ENCODE results near the gene CASQ1.

CASQ1 gene

GRCh38 chr1:160211046-160211790 is 20.8 kb downstream of the CASQ1 start:
- no peak for ATAC-seq
- no peak for TF ChIP-seq RARB (CRISPR knock-in tag; IDR thresholded peaks at IDR 0.05)
- no peak for TF ChIP-seq TCF4 (CRISPR knock-in tag; IDR thresholded peaks at IDR 0.05; ENCODE audit: borderline replicate concordance)
- no peak for TF ChIP-seq PPARA (CRISPR knock-in tag; IDR thresholded peaks at IDR 0.05; ENCODE audit: borderline replicate concordance)
- TF ChIP-seq TOX (CRISPR knock-in tag; IDR thresholded peaks at IDR 0.05; ENCODE audit: borderline replicate concordance): no peak
- no peak for TF ChIP-seq POU6F1 (CRISPR knock-in tag; IDR thresholded peaks at IDR 0.05; ENCODE audit: borderline replicate concordance, low read depth)
- TF ChIP-seq ARNTL (CRISPR knock-in tag; IDR thresholded peaks at IDR 0.05; ENCODE audit: borderline replicate concordance, low read depth): no peak
- TF ChIP-seq ESRRG (CRISPR knock-in tag; IDR thresholded peaks at IDR 0.05): no peak

GRCh38 chr1:160214481-160215140 is 24.2 kb downstream of the CASQ1 start:
- no peak for TF ChIP-seq ISL1 (CRISPR knock-in tag; IDR thresholded peaks at IDR 0.05)
- no peak for TF ChIP-seq POU6F1 (CRISPR knock-in tag; IDR thresholded peaks at IDR 0.05; ENCODE audit: borderline replicate concordance, low read depth)
- TF ChIP-seq ZNF70 (CRISPR knock-in tag; IDR thresholded peaks at IDR 0.05): no peak
- TF ChIP-seq ZC3H10 (CRISPR knock-in tag; IDR thresholded peaks at IDR 0.05): no peak
- TF ChIP-seq ZFP30 (CRISPR knock-in tag; IDR thresholded peaks at IDR 0.05): no peak
- no peak for TF ChIP-seq RARB (CRISPR knock-in tag; IDR thresholded peaks at IDR 0.05)
- no peak for TF ChIP-seq PPARA (CRISPR knock-in tag; IDR thresholded peaks at IDR 0.05; ENCODE audit: borderline replicate concordance)
- no peak for ATAC-seq

GRCh38 chr1:160216301-160216700 is 25.9 kb downstream of the CASQ1 start:
- ATAC-seq: no peak
- no peak for TF ChIP-seq TCF4 (CRISPR knock-in tag; IDR thresholded peaks at IDR 0.05; ENCODE audit: borderline replicate concordance)
- no peak for TF ChIP-seq PPARA (CRISPR knock-in tag; IDR thresholded peaks at IDR 0.05; ENCODE audit: borderline replicate concordance)
- no peak for TF ChIP-seq SNAI2 (CRISPR knock-in tag; IDR thresholded peaks at IDR 0.05)
- no peak for TF ChIP-seq TOX (CRISPR knock-in tag; IDR thresholded peaks at IDR 0.05; ENCODE audit: borderline replicate concordance)
- no peak for TF ChIP-seq OSR1 (CRISPR knock-in tag; IDR thresholded peaks at IDR 0.05)
- TF ChIP-seq ZFP30 (CRISPR knock-in tag; IDR thresholded peaks at IDR 0.05): no peak
- TF ChIP-seq CREB5 (CRISPR knock-in tag; IDR thresholded peaks at IDR 0.05; ENCODE audit: low read depth): no peak
- TF ChIP-seq BACH2 (CRISPR knock-in tag; IDR thresholded peaks at IDR 0.05; ENCODE audit: borderline replicate concordance): no peak
- TF ChIP-seq CSDC2 (CRISPR knock-in tag; IDR thresholded peaks at IDR 0.05): no peak
- no peak for TF ChIP-seq ZFP3 (CRISPR knock-in tag; IDR thresholded peaks at IDR 0.05)
- TF ChIP-seq ZNF565 (CRISPR knock-in tag; conservative IDR thresholded peaks at IDR 0.05; ENCODE audit: low read depth): no peak
- TF ChIP-seq ZNF70 (CRISPR knock-in tag; IDR thresholded peaks at IDR 0.05): no peak
- TF ChIP-seq ARNTL (CRISPR knock-in tag; IDR thresholded peaks at IDR 0.05; ENCODE audit: borderline replicate concordance, low read depth): no peak
- TF ChIP-seq ZNF8 (CRISPR knock-in tag; IDR thresholded peaks at IDR 0.05): no peak
- TF ChIP-seq TSHZ2 (CRISPR knock-in tag; IDR thresholded peaks at IDR 0.05): no peak
- TF ChIP-seq ISL1 (CRISPR knock-in tag; IDR thresholded peaks at IDR 0.05): no peak
- TF ChIP-seq POU6F1 (CRISPR knock-in tag; IDR thresholded peaks at IDR 0.05; ENCODE audit: borderline replicate concordance, low read depth): no peak
- TF ChIP-seq RARB (CRISPR knock-in tag; IDR thresholded peaks at IDR 0.05): no peak

Measured in SK-N-SH treated with all-trans-retinoic acid at 6 μM for 48 hours (cell line).